Measurements from ENCODE around the gene GABARAPL1.

GABARAPL1 gene

DNA sequence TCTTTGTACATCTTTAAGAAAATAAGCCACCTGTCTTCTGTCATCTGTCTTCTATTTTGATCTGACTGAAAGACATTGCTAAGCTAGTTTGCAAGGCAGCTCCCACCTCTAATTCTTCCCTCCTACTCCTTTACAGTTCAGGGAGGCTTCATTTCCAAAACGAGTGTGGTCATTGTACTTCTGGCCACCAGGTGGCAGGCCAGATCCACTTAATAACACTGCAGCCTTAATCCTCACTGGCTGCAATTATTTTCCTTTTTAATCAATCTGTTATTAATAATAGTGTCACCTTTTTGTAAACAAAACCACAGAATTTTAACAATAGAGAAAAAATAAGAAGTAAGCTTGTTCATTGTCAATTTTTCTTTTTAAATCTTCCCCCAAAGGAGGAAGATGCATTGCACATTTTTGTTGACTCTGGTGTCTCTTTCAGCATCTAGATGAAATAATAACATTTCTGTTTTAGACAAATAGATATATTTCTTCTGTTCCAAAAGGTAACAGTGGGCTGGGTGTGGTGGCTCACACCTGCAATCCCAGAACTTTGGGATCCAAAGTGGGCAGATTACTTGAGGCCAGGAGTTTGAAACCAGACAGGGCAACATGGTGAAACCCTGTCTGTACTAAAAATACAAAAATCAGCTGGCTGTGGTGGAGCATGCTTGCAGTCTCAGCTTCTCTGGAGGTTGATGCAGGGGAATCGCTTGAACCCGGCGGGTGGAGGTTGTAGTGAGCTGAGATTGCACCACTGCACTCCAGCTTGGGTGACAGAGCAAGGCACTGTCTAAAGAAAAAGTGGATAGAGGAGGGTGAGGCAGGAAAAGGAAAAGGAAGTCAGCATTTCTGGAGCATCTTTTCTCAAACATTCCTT is 23.3 kb downstream of the GABARAPL1 start:
- DNase-seq (ENCODE audit: insufficient read length, low spot score) (no peak), FAIRE-seq (no peak)

GRCh38 chr12:10236720-10237119 is 24.0 kb downstream of the GABARAPL1 start:
- FAIRE-seq = no peak
- TF ChIP-seq CTCF (IDR thresholded peaks at IDR 0.05; ENCODE audit: insufficient read depth, missing control alignments) = no peak
- DNase-seq (ENCODE audit: insufficient read length, low spot score) = no peak

More for the DNA sequence above, 23.3 kb downstream of the GABARAPL1 start:
- TF ChIP-seq CTCF (IDR thresholded peaks at IDR 0.05; ENCODE audit: insufficient read depth, missing control alignments) = peak; percentile 93

- DNase-seq (ENCODE audit: insufficient read length, low spot score) (no peak), FAIRE-seq (no peak)
- no peak for TF ChIP-seq CTCF (IDR thresholded peaks at IDR 0.05; ENCODE audit: insufficient read depth, missing control alignments)
These were observed 25.8 kb downstream of the GABARAPL1 start for GRCh38 chr12:10238526-10238925.

DNA sequence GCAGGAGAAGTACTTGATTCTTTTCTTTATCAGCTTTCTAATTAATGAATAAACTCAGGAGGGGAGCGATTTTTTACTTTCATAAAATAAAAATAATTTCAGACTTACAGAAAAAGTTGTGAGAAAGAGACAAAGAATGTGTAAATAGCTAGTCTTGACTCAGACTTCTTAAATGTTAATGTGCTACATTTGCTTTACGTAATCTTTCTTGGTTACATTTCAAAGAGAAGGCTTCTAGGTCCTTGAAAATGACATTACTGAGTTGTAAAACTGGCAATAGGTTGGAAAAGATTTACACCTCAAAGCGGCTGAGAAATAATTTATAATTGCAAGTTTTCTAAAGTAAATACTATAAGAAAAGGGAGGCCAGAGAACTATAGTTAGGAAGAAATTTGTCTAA is 28.6 kb downstream of the GABARAPL1 start:
- TF ChIP-seq CTCF (IDR thresholded peaks at IDR 0.05; ENCODE audit: insufficient read depth, missing control alignments) = no peak
- FAIRE-seq (no peak), DNase-seq (ENCODE audit: insufficient read length, low spot score) (no peak)

- DNase-seq (ENCODE audit: insufficient read length, low spot score) = no peak
- no peak for FAIRE-seq
- no peak for TF ChIP-seq CTCF (IDR thresholded peaks at IDR 0.05; ENCODE audit: insufficient read depth, missing control alignments)
These were observed 29.1 kb downstream of the GABARAPL1 start for GRCh38 chr12:10241727-10242126.

DNA sequence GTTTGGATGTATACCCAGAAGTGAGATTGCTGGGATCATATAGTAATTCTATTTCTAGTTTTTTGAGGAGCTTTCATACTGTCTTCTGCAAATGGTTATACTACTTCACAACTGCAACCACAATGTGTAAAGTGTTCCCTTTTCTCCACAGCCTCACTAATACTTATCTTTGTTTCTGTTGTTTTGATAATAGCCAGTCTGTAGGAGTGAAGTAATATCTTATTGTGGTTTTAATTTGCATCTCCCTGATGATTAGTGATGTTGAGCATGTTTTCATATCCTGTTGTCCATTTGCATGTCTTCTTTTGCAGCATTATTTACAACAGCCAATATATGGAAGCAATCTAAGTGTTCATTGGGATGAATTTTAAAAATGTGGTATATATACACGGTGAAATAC is 29.9 kb downstream of the GABARAPL1 start:
- FAIRE-seq = no peak
- TF ChIP-seq CTCF (IDR thresholded peaks at IDR 0.05; ENCODE audit: insufficient read depth, missing control alignments) = no peak
- DNase-seq (ENCODE audit: insufficient read length, low spot score) = no peak

GRCh38 chr12:10243818-10244520 is 31.3 kb downstream of the GABARAPL1 start:
- no peak for TF ChIP-seq CTCF (IDR thresholded peaks at IDR 0.05; ENCODE audit: insufficient read depth, missing control alignments)
- DNase-seq (ENCODE audit: insufficient read length, low spot score) = no peak
- FAIRE-seq = no peak

Data from D721Med (cell line).